ENCODE data around the gene OR2W1.

OR2W1 gene

GRCh38 chr6:29051680-29052079 lies 6.7 kb upstream of the OR2W1 start:
- Histone ChIP-seq H3K4me3 (ENCODE audit: control insufficient read depth in 1 of 7, extremely low read depth in 1 of 7, insufficient read depth in 4 of 7, low read depth in 2 of 7, low read length in 6 of 7) (no peak overlapping the region), H3K36me3 (ENCODE audit: control insufficient read depth in 4 of 4, insufficient read depth in 4 of 4, low read length in 3 of 4) (no peaks in the 10 kb centered on the region), H3K9me3 (ENCODE audit: control extremely low read depth in 1 of 5, control insufficient read depth in 4 of 5, insufficient read depth in 2 of 5, low read depth in 1 of 5, low read length in 4 of 5) (peaks cover 0 to 5% (median 0%) of the 10 kb centered on the region in 5 experiments), H3K27me3 (replicated peaks in 2 of 5; ENCODE audit: control insufficient read depth in 4 of 5, insufficient read depth in 5 of 5, low read length in 4 of 5) (peaks cover 0 to 48% (median 13%) of the 10 kb centered on the region in 5 experiments), H3K4me1 (ENCODE audit: control extremely low read depth in 1 of 4, control insufficient read depth in 4 of 4, insufficient read depth in 4 of 4, low read length in 3 of 4) (no peaks in the 10 kb centered on the region), H3K27ac (ENCODE audit: insufficient read depth in 1 of 2, low read depth in 1 of 2, low read length in 2 of 2, poor library complexity in 1 of 2, severe bottlenecking in 2 of 2) (no peak overlapping the region)
- ChIA-PET POLR2A (no interaction called here), CTCF (no interaction called here)
- no CpG with 5 or more reads among the region's 3 CpGs for WGBS (ENCODE audit: insufficient coverage)
- DNase-seq: no peak

- no peak overlapping the region for H3K27ac ChIP-seq (ENCODE audit: insufficient read depth in 1 of 2, low read depth in 1 of 2, low read length in 2 of 2, poor library complexity in 1 of 2, severe bottlenecking in 2 of 2)
- POLR2A ChIA-PET: no interaction called here
- CTCF ChIA-PET: no interaction called here
These were observed 9.0 kb downstream of the OR2W1 start for GRCh38 chr6:29035951-29036350.

GRCh38 chr6:29028821-29029220 lies 16.2 kb downstream of the OR2W1 start:
- H3K27me3 ChIP-seq (replicated peaks in 2 of 5; ENCODE audit: control insufficient read depth in 4 of 5, insufficient read depth in 5 of 5, low read length in 4 of 5): peaks cover 4 to 58% (median 16%) of the 10 kb centered on the region in 5 experiments
- WGBS (ENCODE audit: insufficient coverage): 97% methylated on average over 7 of the region's 13 CpGs
- H3K4me1 ChIP-seq (ENCODE audit: control extremely low read depth in 1 of 4, control insufficient read depth in 4 of 4, insufficient read depth in 4 of 4, low read length in 3 of 4): no peaks in the 10 kb centered on the region
- H3K36me3 ChIP-seq (ENCODE audit: control insufficient read depth in 4 of 4, insufficient read depth in 4 of 4, low read length in 3 of 4): no peaks in the 10 kb centered on the region
- no peaks in the 10 kb centered on the region for H3K9me3 ChIP-seq (ENCODE audit: control extremely low read depth in 1 of 5, control insufficient read depth in 4 of 5, insufficient read depth in 2 of 5, low read depth in 1 of 5, low read length in 4 of 5)
- ChIA-PET CTCF (interaction anchor here (0.8 to 1.0 kb wide), 3 partner anchors 9 to 192 kb away, joined by 3 read pairs; no protein-coding TSS in a partner anchor), POLR2A (no interaction called here)
- no peak overlapping the region for H3K4me3 ChIP-seq (ENCODE audit: control insufficient read depth in 1 of 7, extremely low read depth in 1 of 7, insufficient read depth in 4 of 7, low read depth in 2 of 7, low read length in 6 of 7)
- no peak for DNase-seq
- H3K27ac ChIP-seq (ENCODE audit: insufficient read depth in 1 of 2, low read depth in 1 of 2, low read length in 2 of 2, poor library complexity in 1 of 2, severe bottlenecking in 2 of 2): no peak overlapping the region

More at GRCh38 chr6:29035951-29036350, 9.0 kb downstream of the OR2W1 start:
- no peak overlapping the region for H3K4me3 ChIP-seq (ENCODE audit: control insufficient read depth in 1 of 7, extremely low read depth in 1 of 7, insufficient read depth in 4 of 7, low read depth in 2 of 7, low read length in 6 of 7)
- H3K4me1 ChIP-seq (ENCODE audit: control extremely low read depth in 1 of 4, control insufficient read depth in 4 of 4, insufficient read depth in 4 of 4, low read length in 3 of 4): no peaks in the 10 kb centered on the region
- H3K27me3 ChIP-seq (replicated peaks in 2 of 5; ENCODE audit: control insufficient read depth in 4 of 5, insufficient read depth in 5 of 5, low read length in 4 of 5): peaks cover 0 to 16% (median 2%) of the 10 kb centered on the region in 5 experiments
- WGBS (ENCODE audit: insufficient coverage): 96% methylated on average over 14 of the region's 24 CpGs
- no peak for DNase-seq
- H3K36me3 ChIP-seq (ENCODE audit: control insufficient read depth in 4 of 4, insufficient read depth in 4 of 4, low read length in 3 of 4): no peaks in the 10 kb centered on the region
- peaks cover 0 to 1% (median 0%) of the 10 kb centered on the region in 5 experiments for H3K9me3 ChIP-seq (ENCODE audit: control extremely low read depth in 1 of 5, control insufficient read depth in 4 of 5, insufficient read depth in 2 of 5, low read depth in 1 of 5, low read length in 4 of 5)

- no peak overlapping the region for H3K27ac ChIP-seq (ENCODE audit: insufficient read depth in 1 of 2, low read depth in 1 of 2, low read length in 2 of 2, poor library complexity in 1 of 2, severe bottlenecking in 2 of 2)
- no peaks in the 10 kb centered on the region for H3K4me1 ChIP-seq (ENCODE audit: control extremely low read depth in 1 of 4, control insufficient read depth in 4 of 4, insufficient read depth in 4 of 4, low read length in 3 of 4)
- CTCF ChIA-PET: no interaction called here
- peaks cover 0 to 7% (median 0%) of the 10 kb centered on the region in 5 experiments for H3K9me3 ChIP-seq (ENCODE audit: control extremely low read depth in 1 of 5, control insufficient read depth in 4 of 5, insufficient read depth in 2 of 5, low read depth in 1 of 5, low read length in 4 of 5)
- H3K27me3 ChIP-seq (replicated peaks in 2 of 5; ENCODE audit: control insufficient read depth in 4 of 5, insufficient read depth in 5 of 5, low read length in 4 of 5): peaks cover 4 to 63% (median 17%) of the 10 kb centered on the region in 5 experiments
- no peaks in the 10 kb centered on the region for H3K36me3 ChIP-seq (ENCODE audit: control insufficient read depth in 4 of 4, insufficient read depth in 4 of 4, low read length in 3 of 4)
- POLR2A ChIA-PET: no interaction called here
- WGBS (ENCODE audit: insufficient coverage): no CpG with 5 or more reads among the region's 2 CpGs
- no peak for DNase-seq
- H3K4me3 ChIP-seq (ENCODE audit: control insufficient read depth in 1 of 7, extremely low read depth in 1 of 7, insufficient read depth in 4 of 7, low read depth in 2 of 7, low read length in 6 of 7): no peak overlapping the region
These were observed 18.9 kb downstream of the OR2W1 start for GRCh38 chr6:29025927-29026585.

GRCh38 chr6:29021434-29021833 lies 23.5 kb downstream of the OR2W1 start:
- no peak overlapping the region for H3K27ac ChIP-seq (ENCODE audit: insufficient read depth in 1 of 2, low read depth in 1 of 2, low read length in 2 of 2, poor library complexity in 1 of 2, severe bottlenecking in 2 of 2)
- no peak for DNase-seq
- no peak overlapping the region for H3K4me3 ChIP-seq (ENCODE audit: control insufficient read depth in 1 of 7, extremely low read depth in 1 of 7, insufficient read depth in 4 of 7, low read depth in 2 of 7, low read length in 6 of 7)
- WGBS (ENCODE audit: insufficient coverage): no CpG with 5 or more reads among the region's 2 CpGs
- H3K4me1 ChIP-seq (ENCODE audit: control extremely low read depth in 1 of 4, control insufficient read depth in 4 of 4, insufficient read depth in 4 of 4, low read length in 3 of 4): peaks cover under 1 to 7% (median 6%) of the 10 kb centered on the region in 4 experiments
- ChIA-PET CTCF (interaction anchor here (0.6 kb wide), 1 partner anchor 150 kb away, joined by 4 read pairs; no protein-coding TSS in a partner anchor), POLR2A (no interaction called here)
- H3K36me3 ChIP-seq (ENCODE audit: control insufficient read depth in 4 of 4, insufficient read depth in 4 of 4, low read length in 3 of 4): no peaks in the 10 kb centered on the region
- peaks cover 0 to 7% (median 0%) of the 10 kb centered on the region in 5 experiments for H3K9me3 ChIP-seq (ENCODE audit: control extremely low read depth in 1 of 5, control insufficient read depth in 4 of 5, insufficient read depth in 2 of 5, low read depth in 1 of 5, low read length in 4 of 5)
- peaks cover 4 to 39% (median 12%) of the 10 kb centered on the region in 5 experiments for H3K27me3 ChIP-seq (replicated peaks in 2 of 5; ENCODE audit: control insufficient read depth in 4 of 5, insufficient read depth in 5 of 5, low read length in 4 of 5)

- H3K36me3 ChIP-seq (ENCODE audit: control insufficient read depth in 4 of 4, insufficient read depth in 4 of 4, low read length in 3 of 4): no peaks in the 10 kb centered on the region
- H3K4me1 ChIP-seq (ENCODE audit: control extremely low read depth in 1 of 4, control insufficient read depth in 4 of 4, insufficient read depth in 4 of 4, low read length in 3 of 4): peaks cover 4 to 12% (median 9%) of the 10 kb centered on the region in 4 experiments
- H3K27me3 ChIP-seq (replicated peaks in 2 of 5; ENCODE audit: control insufficient read depth in 4 of 5, insufficient read depth in 5 of 5, low read length in 4 of 5): peaks cover 5 to 30% (median 9%) of the 10 kb centered on the region in 5 experiments
- H3K4me3 ChIP-seq (ENCODE audit: control insufficient read depth in 1 of 7, extremely low read depth in 1 of 7, insufficient read depth in 4 of 7, low read depth in 2 of 7, low read length in 6 of 7): no peak overlapping the region
- H3K9me3 ChIP-seq (ENCODE audit: control extremely low read depth in 1 of 5, control insufficient read depth in 4 of 5, insufficient read depth in 2 of 5, low read depth in 1 of 5, low read length in 4 of 5): peaks cover 0 to 10% (median 2%) of the 10 kb centered on the region in 5 experiments
- DNase-seq: no peak
- CTCF ChIA-PET: interaction anchor here (1.0 to 1.1 kb wide), 3 partner anchors 10 to 167 kb away, joined by 3 read pairs; no protein-coding TSS in a partner anchor
- no CpG with 5 or more reads among the region's 2 CpGs for WGBS (ENCODE audit: insufficient coverage)
- POLR2A ChIA-PET: no interaction called here
- H3K27ac ChIP-seq (ENCODE audit: insufficient read depth in 1 of 2, low read depth in 1 of 2, low read length in 2 of 2, poor library complexity in 1 of 2, severe bottlenecking in 2 of 2): no peak overlapping the region
These were observed 25.3 kb downstream of the OR2W1 start for GRCh38 chr6:29019629-29020028.

GRCh38 chr6:29017428-29017802 lies 27.6 kb downstream of the OR2W1 start:
- peaks cover 0 to 13% (median 2%) of the 10 kb centered on the region in 5 experiments for H3K9me3 ChIP-seq (ENCODE audit: control extremely low read depth in 1 of 5, control insufficient read depth in 4 of 5, insufficient read depth in 2 of 5, low read depth in 1 of 5, low read length in 4 of 5)
- POLR2A ChIA-PET: no interaction called here
- WGBS (ENCODE audit: insufficient coverage): 63% methylated on average over 1 of the region's 3 CpGs
- no peak overlapping the region for H3K27ac ChIP-seq (ENCODE audit: insufficient read depth in 1 of 2, low read depth in 1 of 2, low read length in 2 of 2, poor library complexity in 1 of 2, severe bottlenecking in 2 of 2)
- H3K4me1 ChIP-seq (ENCODE audit: control extremely low read depth in 1 of 4, control insufficient read depth in 4 of 4, insufficient read depth in 4 of 4, low read length in 3 of 4): peaks cover 4 to 12% (median 10%) of the 10 kb centered on the region in 4 experiments
- H3K4me3 ChIP-seq (ENCODE audit: control insufficient read depth in 1 of 7, extremely low read depth in 1 of 7, insufficient read depth in 4 of 7, low read depth in 2 of 7, low read length in 6 of 7): peak overlapping the region in 1 of 7 experiments; percentile 84
- CTCF ChIA-PET: interaction anchor here (1.4 kb wide), 1 partner anchor 182 kb away, joined by 3 read pairs; no protein-coding TSS in a partner anchor
- H3K27me3 ChIP-seq (replicated peaks in 2 of 5; ENCODE audit: control insufficient read depth in 4 of 5, insufficient read depth in 5 of 5, low read length in 4 of 5): peaks cover 4 to 36% (median 18%) of the 10 kb centered on the region in 5 experiments
- H3K36me3 ChIP-seq (ENCODE audit: control insufficient read depth in 4 of 4, insufficient read depth in 4 of 4, low read length in 3 of 4): no peaks in the 10 kb centered on the region
- DNase-seq: no peak

Measured in common myeloid progenitor, CD34-positive (primary cell).